Upper lobe of left lung (tissue), 4 donors: ENCODE data around the gene B3GNT8.

Experiments used
- EP300 ChIP-seq, 4 donors: sonication (generic); formaldehyde crosslinking; IDR thresholded peaks; one replicate each; pipeline ENCODE4 v1.5.1; 2017; ENCODE audit warnings: antibody characterized with exemption in 4 of 4, control low read depth in 2 of 4
- POLR2A ChIP-seq, 4 donors: fragments of 450-650 bp; IDR thresholded peaks; one replicate each; pipeline ENCODE4 v1.5.1; 2016 to 2017; ENCODE audit warnings: antibody characterized with exemption in 4 of 4, mild to moderate bottlenecking in 2 of 4
- POLR2AphosphoS5 ChIP-seq, 2 donors: sonication (generic); formaldehyde crosslinking; IDR thresholded peaks; one replicate each; pipeline ENCODE4 v1.5.1; 2017; ENCODE audit warnings: antibody characterized with exemption in 2 of 2
- TF ChIP-seq, protein P1 (sequence below), 6 experiments: fragments of 450-650 bp in 4 of 6; fragments of 200-600 bp in 2 of 6; sonication (generic) in 2 of 6; IDR thresholded peaks; one replicate each; pipeline ENCODE4 v1.5.1; 2016 to 2019; ENCODE audit warnings: antibody characterized with exemption in 6 of 6

GRCh38 chr19:41392775-41393174, 34.4 kb downstream of the B3GNT8 start:
- TF ChIP-seq, protein P1, sequence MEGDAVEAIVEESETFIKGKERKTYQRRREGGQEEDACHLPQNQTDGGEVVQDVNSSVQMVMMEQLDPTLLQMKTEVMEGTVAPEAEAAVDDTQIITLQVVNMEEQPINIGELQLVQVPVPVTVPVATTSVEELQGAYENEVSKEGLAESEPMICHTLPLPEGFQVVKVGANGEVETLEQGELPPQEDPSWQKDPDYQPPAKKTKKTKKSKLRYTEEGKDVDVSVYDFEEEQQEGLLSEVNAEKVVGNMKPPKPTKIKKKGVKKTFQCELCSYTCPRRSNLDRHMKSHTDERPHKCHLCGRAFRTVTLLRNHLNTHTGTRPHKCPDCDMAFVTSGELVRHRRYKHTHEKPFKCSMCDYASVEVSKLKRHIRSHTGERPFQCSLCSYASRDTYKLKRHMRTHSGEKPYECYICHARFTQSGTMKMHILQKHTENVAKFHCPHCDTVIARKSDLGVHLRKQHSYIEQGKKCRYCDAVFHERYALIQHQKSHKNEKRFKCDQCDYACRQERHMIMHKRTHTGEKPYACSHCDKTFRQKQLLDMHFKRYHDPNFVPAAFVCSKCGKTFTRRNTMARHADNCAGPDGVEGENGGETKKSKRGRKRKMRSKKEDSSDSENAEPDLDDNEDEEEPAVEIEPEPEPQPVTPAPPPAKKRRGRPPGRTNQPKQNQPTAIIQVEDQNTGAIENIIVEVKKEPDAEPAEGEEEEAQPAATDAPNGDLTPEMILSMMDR (IDR thresholded peaks at IDR 0.05) = no peak
- TF ChIP-seq POLR2A (IDR thresholded peaks at IDR 0.05) (no peak), POLR2AphosphoS5 (IDR thresholded peaks at IDR 0.05) (no peak), EP300 (IDR thresholded peaks at IDR 0.05) (no peak)
